ENCODE results near the gene RPUSD3.
"Not testable (repeated sequence)": the region's sequence is repeated elsewhere in the genome, so short reads cannot be mapped to it uniquely, and the experiment has no call there.

Gene RPUSD3

GRCh38 chr3:9855594-9855993 is 11.8 kb upstream of the RPUSD3 start:
- DNase-seq: no peak
- Mint-ChIP-seq H3K36me3 (ENCODE audit: low read depth) (no peaks in the 10 kb centered on the region), H3K9me3 (no peaks in the 10 kb centered on the region), H3K4me3 (no peak overlapping the region), H3K27me3 (peaks cover 4% of the 10 kb centered on the region), H3K27ac (no peak overlapping the region), H3K4me1 (ENCODE audit: low read depth) (peaks cover 5% of the 10 kb centered on the region)

- not testable (repeated sequence) for H3K27me3 Mint-ChIP-seq; H3K36me3 Mint-ChIP-seq (ENCODE audit: low read depth); H3K4me1 Mint-ChIP-seq (ENCODE audit: low read depth); H3K4me3 Mint-ChIP-seq; H3K9me3 Mint-ChIP-seq; H3K27ac Mint-ChIP-seq; DNase-seq
Observed at GRCh38 chr3:9854291-9854940, 10.6 kb upstream of the RPUSD3 start.

GRCh38 chr3:9852528-9852927 is 8.7 kb upstream of the RPUSD3 start:
- no peak overlapping the region for H3K4me3 Mint-ChIP-seq

GRCh38 chr3:9851926-9852325 is 8.1 kb upstream of the RPUSD3 start:
- not testable (repeated sequence) for H3K27me3 Mint-ChIP-seq; H3K9me3 Mint-ChIP-seq; H3K4me1 Mint-ChIP-seq (ENCODE audit: low read depth); H3K4me3 Mint-ChIP-seq; H3K36me3 Mint-ChIP-seq (ENCODE audit: low read depth); H3K27ac Mint-ChIP-seq; DNase-seq

More at GRCh38 chr3:9852528-9852927, 8.7 kb upstream of the RPUSD3 start:
- Mint-ChIP-seq H3K9me3 (no peaks in the 10 kb centered on the region), H3K4me1 (ENCODE audit: low read depth) (peaks cover 8% of the 10 kb centered on the region), H3K27me3 (peaks cover 4% of the 10 kb centered on the region), H3K27ac (no peak overlapping the region), H3K36me3 (ENCODE audit: low read depth) (no peaks in the 10 kb centered on the region)
- DNase-seq: no peak

- H3K27ac Mint-ChIP-seq; H3K9me3 Mint-ChIP-seq; DNase-seq; H3K27me3 Mint-ChIP-seq; H3K4me1 Mint-ChIP-seq (ENCODE audit: low read depth); H3K4me3 Mint-ChIP-seq; H3K36me3 Mint-ChIP-seq (ENCODE audit: low read depth): not testable (repeated sequence)
Observed at GRCh38 chr3:9851383-9851782, 7.6 kb upstream of the RPUSD3 start.

- not testable (repeated sequence) for H3K27ac Mint-ChIP-seq
Observed at GRCh38 chr3:9848860-9849259, 5.1 kb upstream of the RPUSD3 start.

GRCh38 chr3:9847870-9848269 is 4.1 kb upstream of the RPUSD3 start:
- H3K4me3 Mint-ChIP-seq; H3K9me3 Mint-ChIP-seq; H3K27ac Mint-ChIP-seq; DNase-seq; H3K27me3 Mint-ChIP-seq; H3K36me3 Mint-ChIP-seq (ENCODE audit: low read depth): not testable (repeated sequence)
- peaks cover 19% of the 10 kb centered on the region for H3K4me1 Mint-ChIP-seq (ENCODE audit: low read depth)

More at GRCh38 chr3:9848860-9849259, 5.1 kb upstream of the RPUSD3 start:
- H3K36me3 Mint-ChIP-seq (ENCODE audit: low read depth); H3K27me3 Mint-ChIP-seq; H3K9me3 Mint-ChIP-seq; H3K4me3 Mint-ChIP-seq; DNase-seq: not testable (repeated sequence)
- H3K4me1 Mint-ChIP-seq (ENCODE audit: low read depth): peaks cover 21% of the 10 kb centered on the region

GRCh38 chr3:9846931-9847488 is 3.2 kb upstream of the RPUSD3 start:
- Mint-ChIP-seq H3K27me3 (peaks cover 4% of the 10 kb centered on the region), H3K9me3 (no peaks in the 10 kb centered on the region), H3K4me3 (no peak overlapping the region)

GRCh38 chr3:9846231-9846630 is 2.4 kb upstream of the RPUSD3 start:
- H3K27me3 Mint-ChIP-seq: no peaks in the 10 kb centered on the region
- H3K27ac Mint-ChIP-seq: peak overlapping the region; percentile 29
- peaks cover 23% of the 10 kb centered on the region for H3K36me3 Mint-ChIP-seq (ENCODE audit: low read depth)
- no peak overlapping the region for H3K4me3 Mint-ChIP-seq
- peaks cover 29% of the 10 kb centered on the region for H3K4me1 Mint-ChIP-seq (ENCODE audit: low read depth)
- DNase-seq: no peak
- no peaks in the 10 kb centered on the region for H3K9me3 Mint-ChIP-seq

More at GRCh38 chr3:9846931-9847488, 3.2 kb upstream of the RPUSD3 start:
- no peak overlapping the region for H3K27ac Mint-ChIP-seq
- peaks cover 26% of the 10 kb centered on the region for H3K4me1 Mint-ChIP-seq (ENCODE audit: low read depth)
- no peak for DNase-seq
- H3K36me3 Mint-ChIP-seq (ENCODE audit: low read depth): peaks cover 15% of the 10 kb centered on the region

- H3K27ac Mint-ChIP-seq: peak overlapping the region; percentile 61
- no peaks in the 10 kb centered on the region for H3K27me3 Mint-ChIP-seq
- H3K36me3 Mint-ChIP-seq (ENCODE audit: low read depth): peaks cover 71% of the 10 kb centered on the region
- no peaks in the 10 kb centered on the region for H3K9me3 Mint-ChIP-seq
- H3K4me1 Mint-ChIP-seq (ENCODE audit: low read depth): peaks cover 30% of the 10 kb centered on the region
- no peak for DNase-seq
- no peak overlapping the region for H3K4me3 Mint-ChIP-seq
Observed at GRCh38 chr3:9841015-9841414, 2.8 kb downstream of the RPUSD3 start.

GRCh38 chr3:9838856-9839255 is 5.0 kb downstream of the RPUSD3 start:
- Mint-ChIP-seq H3K4me3 (no peak overlapping the region), H3K9me3 (no peaks in the 10 kb centered on the region), H3K36me3 (ENCODE audit: low read depth) (peaks cover 91% of the 10 kb centered on the region), H3K4me1 (ENCODE audit: low read depth) (peaks cover 16% of the 10 kb centered on the region), H3K27me3 (no peaks in the 10 kb centered on the region), H3K27ac (no peak overlapping the region)
- no peak for DNase-seq

GRCh38 chr3:9837701-9838582 is 5.9 kb downstream of the RPUSD3 start:
- no peak for DNase-seq
- Mint-ChIP-seq H3K4me1 (ENCODE audit: low read depth) (peaks cover 14% of the 10 kb centered on the region), H3K36me3 (ENCODE audit: low read depth) (peaks cover 90% of the 10 kb centered on the region), H3K27ac (peak overlapping the region; percentile 60), H3K9me3 (no peaks in the 10 kb centered on the region), H3K4me3 (no peak overlapping the region), H3K27me3 (no peaks in the 10 kb centered on the region)

GRCh38 chr3:9834520-9835380 is 9.1 kb downstream of the RPUSD3 start:
- Mint-ChIP-seq H3K27ac (no peak overlapping the region), H3K4me3 (no peak overlapping the region), H3K4me1 (ENCODE audit: low read depth) (peaks cover 6% of the 10 kb centered on the region), H3K9me3 (no peaks in the 10 kb centered on the region), H3K36me3 (ENCODE audit: low read depth) (peaks cover 85% of the 10 kb centered on the region), H3K27me3 (no peaks in the 10 kb centered on the region)
- DNase-seq: no peak

- H3K36me3 Mint-ChIP-seq (ENCODE audit: low read depth): peaks cover 82% of the 10 kb centered on the region
- DNase-seq: no peak
- H3K4me3 Mint-ChIP-seq: no peak overlapping the region
- H3K27ac Mint-ChIP-seq: no peak overlapping the region
- H3K27me3 Mint-ChIP-seq: no peaks in the 10 kb centered on the region
- H3K4me1 Mint-ChIP-seq (ENCODE audit: low read depth): peaks cover 6% of the 10 kb centered on the region
- H3K9me3 Mint-ChIP-seq: no peaks in the 10 kb centered on the region
Observed at GRCh38 chr3:9833078-9833477, 10.7 kb downstream of the RPUSD3 start.
